Central memory CD8-positive, alpha-beta T cell (primary cell): Measurements from ENCODE around the gene EXD2.

Experiments used
- ATAC-seq: fragments of 150-1000 bp; cut with Tn5 transposase; replicated peaks from 2 replicates; pipeline ENCODE4 v1.10.0; 2022; ENCODE audit warnings: mild to moderate bottlenecking, moderate FRiP score, moderate number of reproducible peaks; ENCODE audit not compliant: poor library complexity, severe bottlenecking; ENCODE audit errors: extremely low read depth
- DNase-seq, 2 donors: peaks; one replicate each; pipeline ENCODE4 v3.0.0; 2021; ENCODE audit warnings: low spot score in 2 of 2
- H3K27ac Mint-ChIP-seq: one replicate; pipeline ENCODE4 v1.8.0; 2022; ENCODE audit warnings: low read depth, mild to moderate bottlenecking, moderate library complexity, mixed read lengths
- H3K27me3 Mint-ChIP-seq: one replicate; pipeline ENCODE4 v1.8.0; 2022; ENCODE audit warnings: mixed read lengths
- H3K36me3 Mint-ChIP-seq: one replicate; pipeline ENCODE4 v1.8.0; 2022; ENCODE audit warnings: mild to moderate bottlenecking, moderate library complexity, mixed read lengths; ENCODE audit not compliant: insufficient read depth
- H3K4me1 Mint-ChIP-seq: one replicate; pipeline ENCODE4 v1.8.0; 2022; ENCODE audit warnings: mixed read lengths
- H3K4me3 Mint-ChIP-seq: one replicate; pipeline ENCODE4 v1.8.0; 2022; ENCODE audit warnings: mild to moderate bottlenecking, moderate library complexity, mixed read lengths
- H3K9me3 Mint-ChIP-seq: one replicate; pipeline ENCODE4 v1.8.0; 2022; ENCODE audit warnings: mixed read lengths

Gene EXD2

GRCh38 chr14:69191340-69192111 is at the start of gene EXD2:
Gene EXD2, plus strand, starts transcription at chr14:69191498. Its CDS starts 17,973 bp downstream, at chr14:69209471.
- peaks cover 3% of the 10 kb centered on the region for H3K36me3 Mint-ChIP-seq
- peak within 1 kb of the TSS; percentile 92 for H3K4me3 Mint-ChIP-seq
- H3K27ac Mint-ChIP-seq = peak within 1 kb of the TSS; percentile 94
- DNase-seq (peak; percentile 36), ATAC-seq (peak; percentile 81)
- H3K27me3 Mint-ChIP-seq = no peaks in the 10 kb centered on the region
- no peaks in the 10 kb centered on the region for H3K9me3 Mint-ChIP-seq
- H3K4me1 Mint-ChIP-seq = peaks cover 27% of the 10 kb centered on the region

GRCh38 chr14:69141550-69141949 is 49.7 kb upstream of the EXD2 start:
- no peak for DNase-seq
- Mint-ChIP-seq H3K9me3 (no peaks in the 10 kb centered on the region), H3K36me3 (peaks cover 33% of the 10 kb centered on the region), H3K27me3 (no peaks in the 10 kb centered on the region), H3K4me3 (no peak overlapping the region), H3K27ac (no peak overlapping the region), H3K4me1 (peaks cover 65% of the 10 kb centered on the region)
- ATAC-seq = no peak

- Mint-ChIP-seq H3K4me3 (no peak overlapping the region), H3K27ac (no peak overlapping the region), H3K27me3 (no peaks in the 10 kb centered on the region), H3K4me1 (peaks cover 69% of the 10 kb centered on the region), H3K9me3 (no peaks in the 10 kb centered on the region), H3K36me3 (peaks cover 33% of the 10 kb centered on the region)
- no peak for ATAC-seq
- DNase-seq = no peak
These were observed 49.2 kb upstream of the EXD2 start for GRCh38 chr14:69142101-69142500.

- H3K4me1 Mint-ChIP-seq = peaks cover 51% of the 10 kb centered on the region
- H3K9me3 Mint-ChIP-seq = no peaks in the 10 kb centered on the region
- no peaks in the 10 kb centered on the region for H3K27me3 Mint-ChIP-seq
- H3K4me3 Mint-ChIP-seq = peak overlapping the region; percentile 97
- H3K36me3 Mint-ChIP-seq = peaks cover 35% of the 10 kb centered on the region
- peak overlapping the region; percentile 30 for H3K27ac Mint-ChIP-seq
- ATAC-seq = no peak
- DNase-seq = no peak
These were observed 41.6 kb upstream of the EXD2 start for GRCh38 chr14:69149461-69150244.

GRCh38 chr14:69151458-69152180 is 39.7 kb upstream of the EXD2 start:
- Mint-ChIP-seq H3K9me3 (no peaks in the 10 kb centered on the region), H3K4me3 (peak overlapping the region; percentile 97), H3K36me3 (peaks cover 30% of the 10 kb centered on the region), H3K27me3 (no peaks in the 10 kb centered on the region), H3K27ac (peak overlapping the region; percentile 30), H3K4me1 (peaks cover 40% of the 10 kb centered on the region)
- DNase-seq = peak; percentile 63 to 64
- peak; percentile 45 for ATAC-seq

DNA sequence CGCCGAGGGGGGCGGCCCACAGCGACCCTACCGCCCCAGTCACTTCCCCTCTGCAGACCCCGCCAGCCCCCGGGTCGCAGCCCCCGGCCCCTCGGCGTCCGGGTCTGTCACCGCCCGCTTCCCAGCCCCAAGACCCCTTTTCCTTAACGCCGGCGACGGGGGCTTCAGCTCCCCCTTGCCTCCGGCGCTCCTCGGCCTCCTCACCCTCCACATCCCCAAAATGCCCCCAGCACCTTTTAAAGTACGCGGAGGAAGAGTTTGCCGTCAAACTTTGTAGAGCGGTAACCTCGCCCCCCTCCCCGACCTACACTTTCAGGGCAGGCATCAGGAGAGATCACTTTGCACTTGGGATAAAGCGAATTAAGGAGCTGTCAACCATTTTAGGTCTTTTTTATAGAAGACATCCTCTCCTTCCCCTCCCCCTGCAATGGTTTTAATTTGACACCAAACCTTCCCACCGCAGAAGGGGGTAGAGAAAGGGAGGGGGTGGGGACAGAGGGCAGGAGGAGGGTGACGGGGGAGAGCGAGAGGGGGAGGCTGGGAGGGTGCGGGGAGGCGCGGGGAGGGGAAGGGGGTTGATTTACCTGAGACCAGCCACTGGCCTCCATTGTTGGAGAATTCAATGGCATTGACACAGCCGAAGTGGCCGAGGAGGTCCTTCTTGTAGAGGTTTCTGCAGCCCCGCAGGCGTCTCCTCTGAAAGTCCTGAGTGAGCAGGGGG is 39.0 kb upstream of the EXD2 start:
- H3K27me3 Mint-ChIP-seq = no peaks in the 10 kb centered on the region
- H3K4me1 Mint-ChIP-seq = peaks cover 34% of the 10 kb centered on the region
- peak overlapping the region; percentile 30 for H3K27ac Mint-ChIP-seq
- H3K36me3 Mint-ChIP-seq = peaks cover 30% of the 10 kb centered on the region
- ATAC-seq = peak; percentile 50
- no peaks in the 10 kb centered on the region for H3K9me3 Mint-ChIP-seq
- DNase-seq = peak in 1 of 2 donors; percentile 50
- peak overlapping the region; percentile 97 for H3K4me3 Mint-ChIP-seq

- ATAC-seq = peak; percentile 94
These were observed 38.5 kb upstream of the EXD2 start, which contains the start of gene DCAF5 for GRCh38 chr14:69152902-69153151. Gene DCAF5, minus strand, starts transcription at chr14:69153119. Its CDS starts 141 bp downstream, at chr14:69152978.

GRCh38 chr14:69153152-69153872 is 38.0 kb upstream of the EXD2 start:
- Mint-ChIP-seq H3K27ac (peak overlapping the region; percentile 73), H3K36me3 (peaks cover 24% of the 10 kb centered on the region), H3K4me3 (peak overlapping the region; percentile 97), H3K9me3 (no peaks in the 10 kb centered on the region), H3K27me3 (no peaks in the 10 kb centered on the region), H3K4me1 (peaks cover 27% of the 10 kb centered on the region)
- ATAC-seq = peak; percentile 4
- DNase-seq = no peak

More at GRCh38 chr14:69152902-69153151, 38.5 kb upstream of the EXD2 start, which contains the start of gene DCAF5:
- H3K27ac Mint-ChIP-seq = peak within 1 kb of the TSS; percentile 73
- peaks cover 29% of the 10 kb centered on the region for H3K4me1 Mint-ChIP-seq
- DNase-seq = peak; percentile 82 to 90
- peaks cover 27% of the 10 kb centered on the region for H3K36me3 Mint-ChIP-seq
- no peaks in the 10 kb centered on the region for H3K27me3 Mint-ChIP-seq
- no peaks in the 10 kb centered on the region for H3K9me3 Mint-ChIP-seq
- peak within 1 kb of the TSS; percentile 97 for H3K4me3 Mint-ChIP-seq

DNA sequence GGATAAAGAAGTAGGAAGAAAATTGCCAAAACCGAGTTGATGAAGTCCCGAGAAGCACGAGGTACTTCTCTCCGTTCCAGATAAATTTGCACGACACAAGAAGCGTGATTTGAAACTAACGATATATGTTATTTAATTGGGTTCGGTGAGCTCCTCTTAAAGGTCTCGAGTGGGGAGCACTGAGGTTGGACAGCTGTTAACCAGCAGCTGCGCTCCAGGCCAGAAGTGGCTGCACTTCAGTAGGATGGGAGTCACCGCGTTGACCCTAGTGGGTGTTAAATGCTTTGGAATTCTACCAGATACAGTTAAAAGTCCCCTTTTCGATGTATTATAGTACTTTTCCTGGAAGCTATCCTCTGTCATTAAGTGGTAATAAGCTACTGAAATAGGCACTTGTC is 37.4 kb upstream of the EXD2 start:
- H3K9me3 Mint-ChIP-seq = no peaks in the 10 kb centered on the region
- H3K4me3 Mint-ChIP-seq = peak overlapping the region; percentile 97
- peaks cover 2% of the 10 kb centered on the region for H3K27me3 Mint-ChIP-seq
- H3K27ac Mint-ChIP-seq = peak overlapping the region; percentile 73
- ATAC-seq (no peak), DNase-seq (no peak)
- H3K4me1 Mint-ChIP-seq = peaks cover 22% of the 10 kb centered on the region
- H3K36me3 Mint-ChIP-seq = peaks cover 19% of the 10 kb centered on the region

DNA sequence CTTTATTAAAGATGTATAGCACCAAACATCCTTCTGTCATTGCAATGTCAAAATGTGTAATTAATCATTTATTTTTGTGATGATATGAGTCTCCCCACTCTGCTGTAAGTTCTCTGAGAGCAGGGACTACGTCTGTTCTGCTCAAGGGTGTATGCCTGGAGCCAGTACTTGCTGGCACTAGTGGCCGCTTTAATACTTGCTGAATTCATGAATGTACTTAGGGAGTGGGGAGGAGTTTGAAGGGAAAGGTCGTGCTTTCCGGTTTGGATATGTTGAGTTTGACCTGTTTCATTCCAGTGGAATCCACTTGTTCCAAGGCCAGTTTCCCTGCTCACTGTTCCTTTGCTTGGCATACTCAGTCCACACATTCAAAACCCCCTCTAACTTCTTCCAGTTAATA is 36.5 kb upstream of the EXD2 start:
- Mint-ChIP-seq H3K27ac (no peak overlapping the region), H3K4me3 (no peak overlapping the region), H3K9me3 (no peaks in the 10 kb centered on the region), H3K36me3 (peaks cover 21% of the 10 kb centered on the region), H3K27me3 (peaks cover 11% of the 10 kb centered on the region), H3K4me1 (peaks cover 13% of the 10 kb centered on the region)
- no peak for ATAC-seq
- DNase-seq = no peak

DNA sequence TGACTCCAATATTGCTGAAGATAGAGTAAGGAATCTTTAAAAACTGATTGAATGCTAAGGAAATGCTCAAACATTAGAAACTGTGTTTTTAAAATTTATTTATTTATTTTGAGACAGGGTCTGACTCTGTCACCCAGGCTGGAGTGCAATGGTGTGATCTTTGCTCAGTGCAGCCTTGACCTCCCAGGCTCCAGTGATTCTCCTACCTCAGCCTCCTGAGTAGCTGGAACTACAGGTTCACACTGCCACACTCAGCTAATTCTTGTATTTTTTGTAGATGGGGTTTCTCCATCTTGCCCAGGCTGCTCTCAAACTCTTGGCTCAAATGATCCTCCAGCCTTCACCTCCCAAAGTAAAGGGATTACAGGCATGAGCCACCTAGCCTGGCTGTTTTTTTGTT is 35.1 kb upstream of the EXD2 start:
- Mint-ChIP-seq H3K4me3 (no peak overlapping the region), H3K27ac (no peak overlapping the region), H3K4me1 (peaks cover 6% of the 10 kb centered on the region), H3K27me3 (peaks cover 26% of the 10 kb centered on the region), H3K36me3 (peaks cover 17% of the 10 kb centered on the region), H3K9me3 (no peaks in the 10 kb centered on the region)
- ATAC-seq (no peak), DNase-seq (no peak)
